ENCODE measurements around the gene CRB2. TPM values are rescaled to one million over a fixed set of nuclear protein-coding genes. Genes with fewer than 3 reads are reported as not detected.

The CRB2 gene
- total RNA-seq, 5 donors from 2014 or later (not counting 1 experiment from before 2014, with no cell fraction given): 0.09 to 0.20 TPM; not detected in 3

DNA sequence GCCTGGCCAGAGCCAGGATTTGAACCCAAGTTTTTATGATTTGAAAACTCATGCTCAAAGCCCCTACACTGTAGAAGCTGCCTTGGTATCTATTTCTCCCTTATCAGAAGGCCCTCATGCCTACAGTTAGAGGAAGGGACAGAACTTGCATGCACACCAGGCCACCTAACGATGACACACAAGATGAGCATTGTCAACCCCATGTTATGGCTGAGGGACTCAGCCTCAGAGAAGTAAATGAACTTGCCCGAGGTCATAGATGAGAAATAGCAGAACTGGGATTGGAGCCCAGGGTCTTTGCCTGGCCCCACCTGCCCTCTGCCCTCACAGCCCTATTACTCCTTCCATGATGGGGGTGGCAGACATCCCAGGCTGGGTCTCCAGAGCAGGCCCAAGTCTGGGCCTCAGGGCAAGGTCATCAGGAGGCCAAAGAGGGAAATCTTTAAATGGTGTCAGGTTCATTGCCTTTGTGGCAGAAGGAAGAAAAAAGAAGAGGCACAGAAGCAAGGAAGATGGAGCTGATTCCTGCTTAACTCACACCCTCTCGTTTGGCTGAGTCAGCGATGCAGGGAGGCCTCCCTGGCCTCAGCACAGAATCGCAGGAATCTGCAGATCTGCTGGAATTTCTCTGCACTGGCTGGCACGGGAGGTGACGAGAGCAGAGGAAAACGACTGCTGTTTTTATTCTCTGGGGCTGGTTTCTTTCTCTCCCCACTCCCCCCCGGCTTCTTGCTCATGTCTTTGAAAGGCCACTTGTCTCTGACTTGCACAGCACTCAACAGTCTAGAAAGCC lies 20.6 kb upstream of the CRB2 start:
- Histone ChIP-seq H3K4me3 (ENCODE audit: control insufficient read depth in 1 of 2, extremely low read depth in 1 of 2, low read length in 1 of 2) (no peak overlapping the region), H3K27ac (ENCODE audit: low read length) (no peak overlapping the region), H3K27me3 (replicated peaks in 1 of 2; ENCODE audit: control insufficient read depth in 2 of 2, extremely low read depth in 1 of 2, insufficient read depth in 2 of 2, low read length in 1 of 2) (peaks cover 0 to 4% of the 10 kb centered on the region in 2 experiments), H3K4me1 (ENCODE audit: control insufficient read depth in 1 of 2, extremely low read depth in 1 of 2, insufficient read depth in 2 of 2, low read length in 2 of 2) (peaks cover 10 to 23% of the 10 kb centered on the region in 2 experiments), H3K9me3 (no peaks in the 10 kb centered on the region), H3K36me3 (ENCODE audit: control insufficient read depth in 2 of 2, extremely low read depth in 1 of 2, insufficient read depth in 1 of 2, low read length in 1 of 2) (no peaks in the 10 kb centered on the region)
- Mint-ChIP-seq H3K27me3 (no peaks in the 10 kb centered on the region), H3K4me1 (peaks cover 20 to 33% (median 22%) of the 10 kb centered on the region in 3 donors), H3K4me3 (no peak overlapping the region), H3K27ac (no peak overlapping the region), H3K36me3 (no peaks in the 10 kb centered on the region), H3K9me3 (no peaks in the 10 kb centered on the region)
- ATAC-seq (replicated peaks in 1 of 4) (no peak), DNase-seq (no peak)
- CTCF ChIA-PET: interaction anchor here in 1 of 2 donors (1.1 kb wide), 1 partner anchor 10 kb away, joined by 3 read pairs; no protein-coding TSS in a partner anchor
- POLR2A ChIA-PET: interaction anchor here (0.5 to 0.6 kb wide), 2 partner anchors 10 to 12 kb away, joined by 3 read pairs; no protein-coding TSS in a partner anchor
- WGBS (ENCODE audit: insufficient coverage): 88% methylated on average over 6 of the region's 9 CpGs

DNA sequence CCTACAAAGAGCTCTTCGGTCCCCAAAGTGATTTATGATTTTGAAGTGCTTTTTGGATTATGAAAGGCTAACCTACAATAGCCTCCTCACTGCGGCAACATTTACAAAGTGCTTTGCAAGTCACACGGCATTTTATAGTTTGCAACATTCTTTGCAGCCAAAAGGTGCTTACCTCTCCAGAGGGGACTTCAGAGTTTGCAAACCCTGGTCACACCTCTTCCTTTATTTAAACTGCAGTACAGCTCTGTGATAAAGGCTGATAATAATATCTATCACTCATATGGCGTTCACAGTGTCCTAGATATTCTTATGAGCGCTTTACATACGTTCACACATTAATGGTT lies 20.0 kb upstream of the CRB2 start:
- Histone ChIP-seq H3K4me3 (ENCODE audit: control insufficient read depth in 1 of 2, extremely low read depth in 1 of 2, low read length in 1 of 2) (no peak overlapping the region), H3K36me3 (ENCODE audit: control insufficient read depth in 2 of 2, extremely low read depth in 1 of 2, insufficient read depth in 1 of 2, low read length in 1 of 2) (no peaks in the 10 kb centered on the region), H3K4me1 (ENCODE audit: control insufficient read depth in 1 of 2, extremely low read depth in 1 of 2, insufficient read depth in 2 of 2, low read length in 2 of 2) (peaks cover 10 to 28% of the 10 kb centered on the region in 2 experiments), H3K27me3 (replicated peaks in 1 of 2; ENCODE audit: control insufficient read depth in 2 of 2, extremely low read depth in 1 of 2, insufficient read depth in 2 of 2, low read length in 1 of 2) (peaks cover 0 to 4% of the 10 kb centered on the region in 2 experiments), H3K9me3 (no peaks in the 10 kb centered on the region), H3K27ac (ENCODE audit: low read length) (no peak overlapping the region)
- CTCF ChIA-PET: interaction anchor here in 1 of 2 donors (1.1 kb wide), 1 partner anchor 9 kb away, joined by 3 read pairs; no protein-coding TSS in a partner anchor
- no peaks in the 10 kb centered on the region for H3K36me3 Mint-ChIP-seq
- H3K27me3 Mint-ChIP-seq: no peaks in the 10 kb centered on the region
- DNase-seq: no peak
- WGBS (ENCODE audit: insufficient coverage): no CpG with 5 or more reads among the region's 6 CpGs
- POLR2A ChIA-PET: interaction anchor here (0.5 to 0.6 kb wide), 2 partner anchors 11 to 12 kb away, joined by 3 read pairs; no protein-coding TSS in a partner anchor
- H3K9me3 Mint-ChIP-seq: no peaks in the 10 kb centered on the region
- peaks cover 25 to 39% (median 28%) of the 10 kb centered on the region in 3 donors for H3K4me1 Mint-ChIP-seq
- ATAC-seq (replicated peaks in 1 of 4): no peak
- no peak overlapping the region for H3K27ac Mint-ChIP-seq
- H3K4me3 Mint-ChIP-seq: no peak overlapping the region

DNA sequence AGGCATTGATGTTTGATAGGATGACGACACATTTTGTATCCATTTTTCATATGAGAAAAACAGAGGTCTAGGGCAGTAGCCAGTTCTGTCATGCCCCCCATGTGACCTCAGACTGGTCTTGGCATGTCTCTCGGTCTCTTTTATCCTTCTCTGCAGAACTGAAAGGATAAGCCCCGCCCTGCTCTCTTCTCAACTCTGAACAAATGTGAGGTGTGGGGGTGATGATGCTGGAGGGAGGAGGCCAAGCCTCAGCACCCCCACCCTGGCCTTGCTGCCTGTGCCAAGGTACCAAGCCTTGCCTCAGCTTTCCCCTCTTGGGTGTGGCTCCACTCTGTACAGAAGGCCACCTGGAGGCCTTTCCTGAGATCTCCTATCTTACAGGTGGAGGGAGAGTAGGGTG lies 19.5 kb upstream of the CRB2 start:
- no peaks in the 10 kb centered on the region for H3K27me3 Mint-ChIP-seq
- H3K27me3 ChIP-seq (replicated peaks in 1 of 2; ENCODE audit: control insufficient read depth in 2 of 2, extremely low read depth in 1 of 2, insufficient read depth in 2 of 2, low read length in 1 of 2): peaks cover 0 to 4% of the 10 kb centered on the region in 2 experiments
- peaks cover 28 to 44% (median 32%) of the 10 kb centered on the region in 3 donors for H3K4me1 Mint-ChIP-seq
- DNase-seq (no peak), ATAC-seq (replicated peaks in 1 of 4) (no peak)
- peak overlapping the region; percentile 12 to 75 for H3K27ac Mint-ChIP-seq
- H3K9me3 ChIP-seq: no peaks in the 10 kb centered on the region
- no peaks in the 10 kb centered on the region for H3K36me3 Mint-ChIP-seq
- ChIA-PET CTCF (interaction anchor here (0.7 to 1.1 kb wide), 2 partner anchors 9 to 255 kb away, joined by 3 read pairs; no protein-coding TSS in a partner anchor), POLR2A (no interaction called here)
- no peak overlapping the region for H3K4me3 ChIP-seq (ENCODE audit: control insufficient read depth in 1 of 2, extremely low read depth in 1 of 2, low read length in 1 of 2)
- H3K36me3 ChIP-seq (ENCODE audit: control insufficient read depth in 2 of 2, extremely low read depth in 1 of 2, insufficient read depth in 1 of 2, low read length in 1 of 2): no peaks in the 10 kb centered on the region
- H3K9me3 Mint-ChIP-seq: no peaks in the 10 kb centered on the region
- H3K4me3 Mint-ChIP-seq: no peak overlapping the region
- no CpG with 5 or more reads among the region's 3 CpGs for WGBS (ENCODE audit: insufficient coverage)
- peaks cover 10 to 29% of the 10 kb centered on the region in 2 experiments for H3K4me1 ChIP-seq (ENCODE audit: control insufficient read depth in 1 of 2, extremely low read depth in 1 of 2, insufficient read depth in 2 of 2, low read length in 2 of 2)
- no peak overlapping the region for H3K27ac ChIP-seq (ENCODE audit: low read length)

DNA sequence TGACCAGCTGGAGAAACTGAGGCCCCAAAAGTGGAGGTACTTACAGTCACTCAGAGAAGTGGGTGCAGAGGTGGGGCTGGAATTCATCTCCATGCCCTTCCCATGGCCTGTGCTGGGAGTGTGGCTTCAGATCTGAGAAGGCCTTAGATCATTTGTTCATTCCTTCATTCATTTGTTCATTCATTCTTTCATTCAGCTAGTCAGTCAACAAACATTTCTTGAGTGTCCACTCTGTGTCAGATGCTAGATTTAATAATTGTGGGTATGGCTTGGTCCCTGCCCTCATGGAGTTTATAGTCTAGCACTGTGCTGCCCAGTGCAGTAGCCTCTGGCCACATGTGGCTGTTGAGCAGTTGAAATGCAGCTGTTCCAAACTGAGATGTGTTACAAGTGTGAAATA lies 19.0 kb upstream of the CRB2 start:
- Histone ChIP-seq H3K36me3 (ENCODE audit: control insufficient read depth in 2 of 2, extremely low read depth in 1 of 2, insufficient read depth in 1 of 2, low read length in 1 of 2) (no peaks in the 10 kb centered on the region), H3K4me1 (ENCODE audit: control insufficient read depth in 1 of 2, extremely low read depth in 1 of 2, insufficient read depth in 2 of 2, low read length in 2 of 2) (peaks cover 10 to 29% of the 10 kb centered on the region in 2 experiments), H3K9me3 (no peaks in the 10 kb centered on the region), H3K4me3 (ENCODE audit: control insufficient read depth in 1 of 2, extremely low read depth in 1 of 2, low read length in 1 of 2) (no peak overlapping the region), H3K27me3 (replicated peaks in 1 of 2; ENCODE audit: control insufficient read depth in 2 of 2, extremely low read depth in 1 of 2, insufficient read depth in 2 of 2, low read length in 1 of 2) (peaks cover 0 to 4% of the 10 kb centered on the region in 2 experiments), H3K27ac (ENCODE audit: low read length) (no peak overlapping the region)
- Mint-ChIP-seq H3K27ac (no peak overlapping the region), H3K4me1 (peaks cover 30 to 48% (median 35%) of the 10 kb centered on the region in 3 donors), H3K9me3 (no peaks in the 10 kb centered on the region), H3K27me3 (no peaks in the 10 kb centered on the region), H3K36me3 (no peaks in the 10 kb centered on the region), H3K4me3 (no peak overlapping the region)
- CTCF ChIA-PET: interaction anchor here in 1 of 2 donors (0.7 kb wide), 1 partner anchor 256 kb away, joined by 3 read pairs; no protein-coding TSS in a partner anchor
- ATAC-seq (replicated peaks in 1 of 4) (no peak), DNase-seq (no peak)
- POLR2A ChIA-PET: no interaction called here

DNA sequence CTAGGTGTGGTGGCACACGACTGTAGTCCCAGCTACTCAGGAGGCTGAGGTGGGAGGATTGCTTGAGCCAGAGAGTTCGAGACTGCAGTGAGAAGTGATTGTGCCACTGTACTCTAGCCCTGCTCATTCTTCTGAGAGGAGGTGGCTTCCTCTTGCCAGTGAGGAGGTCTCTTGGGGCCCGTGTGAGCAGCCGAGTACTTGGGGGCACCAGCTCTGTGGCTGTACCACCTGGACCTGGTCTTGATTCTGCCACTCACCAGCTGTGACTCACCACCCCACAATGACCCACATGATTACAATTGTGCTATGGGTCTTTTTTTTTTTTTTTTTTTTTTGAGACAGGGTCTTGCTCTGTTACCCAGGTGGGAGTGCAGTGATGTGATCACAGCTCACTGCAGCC lies 18.0 kb upstream of the CRB2 start:
- peaks cover 32 to 52% (median 38%) of the 10 kb centered on the region in 3 donors for H3K4me1 Mint-ChIP-seq
- no peaks in the 10 kb centered on the region for H3K9me3 ChIP-seq
- H3K27ac Mint-ChIP-seq: peak overlapping the region in 1 of 2 donors; percentile 42
- no peaks in the 10 kb centered on the region for H3K27me3 Mint-ChIP-seq
- H3K4me1 ChIP-seq (ENCODE audit: control insufficient read depth in 1 of 2, extremely low read depth in 1 of 2, insufficient read depth in 2 of 2, low read length in 2 of 2): peaks cover 10 to 29% of the 10 kb centered on the region in 2 experiments
- ATAC-seq (replicated peaks in 1 of 4) (no peak), DNase-seq (no peak)
- POLR2A ChIA-PET: interaction anchor here in 1 of 2 donors (0.5 kb wide), 1 partner anchor 93 kb away, joined by 3 read pairs; no protein-coding TSS in a partner anchor
- no peak overlapping the region for H3K27ac ChIP-seq (ENCODE audit: low read length)
- H3K9me3 Mint-ChIP-seq: no peaks in the 10 kb centered on the region
- H3K4me3 Mint-ChIP-seq: peak overlapping the region in 1 of 3 donors; percentile 84
- CTCF ChIA-PET: interaction anchor here in 1 of 2 donors (0.6 to 2.5 kb wide), 3 partner anchors 12 to 286 kb away, joined by 4 to 14 read pairs (median 6); no protein-coding TSS in a partner anchor
- H3K4me3 ChIP-seq (ENCODE audit: control insufficient read depth in 1 of 2, extremely low read depth in 1 of 2, low read length in 1 of 2): no peak overlapping the region
- H3K36me3 ChIP-seq (ENCODE audit: control insufficient read depth in 2 of 2, extremely low read depth in 1 of 2, insufficient read depth in 1 of 2, low read length in 1 of 2): no peaks in the 10 kb centered on the region
- 100% methylated on average over 1 of the region's 4 CpGs for WGBS (ENCODE audit: insufficient coverage)
- no peaks in the 10 kb centered on the region for H3K36me3 Mint-ChIP-seq
- peaks cover 0 to 4% of the 10 kb centered on the region in 2 experiments for H3K27me3 ChIP-seq (replicated peaks in 1 of 2; ENCODE audit: control insufficient read depth in 2 of 2, extremely low read depth in 1 of 2, insufficient read depth in 2 of 2, low read length in 1 of 2)

All from T-cell (primary cell).